GM19025 (cell line): ENCODE data around the gene BICRA.

ENCODE experiments used
- ATAC-seq: cut with Tn5 transposase; IDR thresholded peaks from one replicate; pipeline ENCODE4 v1.9.1; 2021; ENCODE audit warnings: mild to moderate bottlenecking, low read depth, moderate library complexity; ENCODE audit not compliant: unreplicated experiment

BICRA gene

DNA sequence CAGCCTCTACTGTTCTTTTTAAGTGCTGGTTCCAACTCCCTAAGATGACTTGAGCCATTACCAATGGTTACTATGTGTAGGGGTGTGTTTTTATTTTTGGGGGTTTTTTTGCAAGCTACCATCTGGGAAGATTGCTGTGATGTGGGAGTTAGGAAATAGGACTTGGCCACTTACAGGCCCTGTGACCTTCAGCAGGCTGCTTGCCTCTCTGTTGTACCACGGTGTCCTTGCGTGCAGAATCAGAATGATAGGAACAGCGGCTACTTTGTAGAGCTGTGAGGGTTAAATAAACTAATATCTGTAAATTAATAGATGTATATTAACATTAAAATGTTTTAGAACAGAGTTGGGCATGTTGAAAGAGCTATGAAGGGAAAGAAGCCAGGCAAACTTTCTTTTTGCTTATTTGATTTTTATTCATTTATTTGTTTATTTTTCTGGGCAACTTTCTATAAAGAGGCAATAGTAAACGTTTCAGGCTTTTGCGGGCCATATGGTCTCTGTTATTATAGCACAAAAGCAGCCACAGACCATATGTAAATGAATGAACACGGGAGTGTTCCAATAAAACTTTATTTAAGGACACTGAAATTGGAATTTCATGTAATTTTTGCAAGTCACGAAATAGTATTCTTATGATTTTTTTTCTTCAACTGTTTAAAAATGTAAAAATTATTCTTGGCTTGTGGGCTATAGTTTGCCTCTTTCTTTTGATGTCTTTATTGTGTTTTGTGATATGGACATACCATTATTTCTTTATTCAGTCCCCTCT lies 77.9 kb downstream of the BICRA start:
- ATAC-seq, result no peak

DNA sequence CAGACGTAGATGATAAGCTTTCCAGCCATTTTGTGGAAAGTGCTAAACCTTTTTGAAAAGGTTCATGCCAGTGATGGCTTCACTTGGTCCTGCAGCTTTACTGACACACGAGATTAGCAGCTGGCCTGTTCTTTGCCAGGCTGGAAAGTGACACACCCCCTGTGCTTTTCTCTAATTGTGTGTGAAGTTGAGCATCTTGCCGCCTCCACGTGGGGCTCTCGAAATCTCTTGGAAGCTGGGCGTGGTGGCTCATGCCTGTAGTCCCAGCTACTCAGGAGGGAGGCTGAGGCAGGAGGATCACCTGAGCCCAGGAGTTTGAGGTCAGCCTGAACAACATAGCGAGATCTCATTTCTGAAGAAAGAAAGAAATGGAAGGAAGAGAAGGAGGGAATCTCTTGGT lies 79.0 kb downstream of the BICRA start:
- no peak for ATAC-seq

DNA sequence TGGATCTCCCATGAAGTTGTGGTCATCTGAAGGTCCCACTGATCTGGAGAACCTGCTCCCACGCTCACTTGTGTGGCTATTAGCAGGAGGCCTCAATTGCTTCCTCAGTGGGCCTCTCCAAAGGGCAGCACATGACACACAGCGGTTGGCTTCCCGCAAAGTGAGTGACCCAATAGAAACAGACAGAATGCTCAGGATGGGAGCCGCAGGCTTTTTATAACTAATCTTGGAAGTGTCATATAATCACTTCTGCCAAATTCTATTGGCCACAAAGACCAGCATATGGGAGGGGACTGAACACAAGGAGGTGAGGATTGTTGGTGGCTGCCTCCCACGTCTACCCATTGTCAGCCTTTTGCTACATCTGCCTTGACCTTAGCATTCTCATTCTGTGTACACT lies 82.2 kb downstream of the BICRA start:
- no peak for ATAC-seq

DNA sequence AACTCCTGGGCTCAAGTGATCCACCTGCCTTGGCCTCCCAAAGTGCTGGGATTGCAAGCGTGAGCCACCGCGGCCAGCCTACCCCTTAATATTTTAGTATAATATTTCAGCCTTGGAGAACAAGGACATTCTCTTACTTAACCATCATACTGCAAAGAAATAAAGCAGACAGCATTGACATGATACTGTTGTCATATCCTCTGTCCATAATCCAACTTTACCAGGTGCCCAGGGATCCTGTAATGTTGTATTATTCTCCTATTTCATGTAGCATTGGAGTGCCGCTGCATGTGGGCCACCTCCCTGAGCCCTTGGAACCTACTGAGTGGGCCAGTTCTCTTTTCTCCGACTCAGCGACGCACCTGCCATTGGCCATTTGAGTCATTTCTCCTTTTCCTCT lies 82.8 kb downstream of the BICRA start:
- no peak for ATAC-seq

DNA sequence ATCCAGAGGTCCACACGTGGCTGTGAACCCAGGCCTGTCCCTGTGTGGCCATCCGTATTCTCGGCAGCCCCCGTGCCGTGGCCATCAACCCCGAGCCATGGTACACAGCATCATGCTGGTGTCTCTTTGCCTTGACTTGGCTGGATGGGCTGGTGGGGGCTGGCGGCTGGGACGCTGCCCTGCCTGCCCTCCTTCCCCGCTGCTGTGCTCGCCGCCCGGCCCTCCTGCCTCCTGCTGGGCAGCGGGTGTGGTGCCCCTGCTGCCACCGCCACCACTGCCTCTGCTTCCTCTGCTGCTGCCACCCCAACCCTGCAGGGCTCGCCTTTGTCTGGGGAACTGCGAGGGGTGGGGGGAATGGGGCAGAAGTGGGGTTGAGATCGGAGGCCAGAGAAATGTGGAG lies 84.6 kb downstream of the BICRA start:
- ATAC-seq, result no peak

DNA sequence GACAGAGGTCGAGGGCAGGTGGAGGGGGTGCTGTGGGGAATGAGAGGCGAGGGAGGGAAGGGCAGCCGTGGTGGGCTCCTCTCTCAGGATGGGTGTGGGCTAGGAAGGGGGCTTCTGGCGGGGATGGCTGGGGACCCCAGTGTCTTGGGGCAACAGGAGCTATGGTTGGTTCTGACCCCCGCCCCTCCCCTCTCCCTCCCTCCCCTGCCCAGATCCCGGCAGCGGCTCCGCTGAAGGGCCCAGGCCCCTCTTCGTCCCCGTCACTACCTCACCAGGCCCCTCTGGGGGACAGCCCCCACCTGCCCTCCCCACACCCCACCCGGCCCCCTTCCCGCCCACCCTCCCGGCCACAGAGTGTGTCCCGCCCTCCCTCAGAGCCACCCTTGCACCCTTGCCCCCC lies 85.0 kb downstream of the BICRA start:
- no peak for ATAC-seq

DNA sequence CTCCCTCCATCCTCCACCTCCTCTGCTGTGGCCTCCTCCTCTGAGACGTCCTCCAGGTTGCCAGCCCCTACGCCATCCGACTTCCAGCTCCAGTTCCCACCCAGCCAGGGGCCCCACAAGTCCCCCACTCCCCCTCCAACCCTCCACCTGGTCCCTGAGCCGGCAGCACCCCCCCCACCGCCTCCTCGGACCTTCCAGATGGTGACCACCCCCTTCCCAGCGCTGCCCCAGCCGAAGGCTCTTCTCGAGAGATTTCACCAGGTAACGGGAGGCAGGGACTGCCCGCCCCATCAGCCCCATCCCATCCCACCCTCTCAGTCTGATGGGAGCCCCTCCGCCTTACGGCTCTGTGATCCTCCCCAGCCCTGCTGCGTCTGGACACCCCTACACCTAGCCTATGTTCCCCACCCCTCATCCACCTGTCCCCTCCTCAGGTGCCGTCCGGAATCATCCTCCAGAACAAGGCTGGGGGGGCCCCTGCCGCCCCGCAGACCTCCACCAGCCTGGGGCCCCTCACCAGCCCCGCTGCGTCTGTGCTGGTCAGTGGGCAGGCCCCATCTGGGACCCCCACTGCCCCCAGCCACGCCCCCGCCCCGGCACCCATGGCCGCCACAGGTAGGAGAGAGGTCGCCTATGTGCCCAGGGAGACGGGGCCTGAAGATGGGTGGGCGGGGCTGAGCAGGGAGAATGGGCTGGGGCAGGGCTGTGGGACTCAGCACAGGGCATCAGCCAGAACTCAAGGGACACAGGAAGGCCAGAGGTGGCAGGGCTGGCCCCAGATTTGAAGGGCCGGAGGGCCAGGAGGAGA lies 85.7 kb downstream of the BICRA start:
- ATAC-seq, result no peak

DNA sequence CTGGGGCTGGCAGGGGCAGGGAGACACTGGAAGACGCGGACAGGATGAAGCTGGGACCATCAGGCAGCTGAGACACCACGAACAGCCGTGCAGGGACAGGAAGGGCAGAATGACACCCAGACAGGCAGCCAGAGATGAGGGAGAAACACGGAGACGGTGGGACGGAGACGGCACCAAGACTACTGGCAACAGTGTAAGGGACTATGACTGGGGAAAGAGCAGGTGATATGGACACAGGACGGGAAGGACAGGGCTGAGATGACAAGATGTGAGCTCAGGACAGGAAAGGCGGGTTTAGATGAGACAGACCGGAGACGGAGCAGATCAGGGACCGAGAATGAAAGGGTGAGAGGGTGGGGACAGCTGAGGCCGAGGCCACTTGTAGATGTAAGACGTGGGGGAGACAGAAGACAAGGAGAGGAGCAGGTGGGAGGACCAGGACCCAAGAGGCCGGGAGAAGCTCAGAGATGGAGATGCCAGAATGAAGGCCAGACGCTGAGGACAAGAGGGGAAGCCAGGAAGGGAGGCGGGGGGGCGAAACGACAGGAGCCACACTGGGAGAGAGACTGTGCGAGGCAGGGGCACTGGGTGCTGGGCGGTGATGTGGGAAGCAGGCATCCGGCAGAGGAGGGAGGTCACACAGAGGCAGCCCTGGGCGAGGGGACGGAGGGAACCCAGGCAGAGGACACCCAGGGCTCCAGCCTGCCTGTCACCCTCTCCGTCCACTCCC lies 86.8 kb downstream of the BICRA start:
- no peak for ATAC-seq

DNA sequence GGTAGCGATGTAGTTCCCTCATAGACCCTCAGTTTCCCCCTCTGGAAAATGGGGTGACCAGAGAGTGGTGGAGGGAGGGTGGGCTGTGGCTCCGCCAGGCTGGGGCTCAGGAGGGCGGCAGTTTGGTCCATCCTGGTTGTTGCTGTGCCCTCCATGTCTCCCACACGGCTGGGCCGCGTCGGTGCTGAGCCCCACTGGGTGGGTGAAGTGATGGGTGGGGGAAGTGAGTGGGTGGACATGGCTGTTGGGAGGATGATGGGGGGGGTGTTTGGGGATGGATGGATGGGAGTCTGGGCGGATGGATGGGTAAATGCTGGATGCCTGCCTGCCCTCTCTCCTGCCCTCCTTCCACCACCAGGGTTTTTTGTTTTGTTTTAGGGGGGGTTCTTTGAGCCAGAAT lies 87.7 kb downstream of the BICRA start:
- no peak for ATAC-seq

DNA sequence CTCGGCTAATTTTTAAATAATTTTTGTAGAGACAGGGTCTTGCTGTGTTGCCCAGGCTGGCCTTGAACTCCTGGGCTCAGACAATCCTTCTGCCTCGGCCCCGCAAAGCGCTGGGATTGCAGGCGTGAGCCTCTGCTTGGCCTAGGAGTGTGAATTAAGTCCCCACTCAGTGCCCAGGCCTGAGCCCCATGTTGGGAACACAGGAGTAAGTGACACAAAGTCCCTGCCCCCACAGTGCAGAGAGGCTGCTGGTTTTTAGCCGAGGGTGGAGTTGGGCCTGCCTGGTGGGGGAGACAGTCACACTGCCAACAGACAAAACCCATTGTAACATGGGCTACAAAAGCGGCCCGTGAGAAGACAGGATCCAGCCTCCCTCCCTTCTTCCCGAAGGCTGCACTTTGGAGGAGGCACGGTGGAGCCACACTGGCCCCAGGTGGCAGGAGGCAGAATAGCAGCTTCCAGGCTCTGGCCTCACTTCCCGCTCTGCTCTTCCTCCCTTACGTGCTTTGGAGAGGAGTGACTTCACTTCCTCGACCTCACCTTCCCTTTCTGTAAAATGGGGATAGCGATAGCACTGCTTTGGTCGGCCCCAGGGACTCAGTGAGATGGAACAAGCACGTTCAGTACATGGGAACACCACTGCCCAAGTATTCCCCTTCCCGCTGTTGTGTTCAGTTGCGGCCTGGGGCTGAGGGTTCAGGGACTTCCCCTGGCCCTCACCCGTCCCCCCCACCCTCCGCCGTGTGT lies 89.1 kb downstream of the BICRA start:
- ATAC-seq, result no peak

DNA sequence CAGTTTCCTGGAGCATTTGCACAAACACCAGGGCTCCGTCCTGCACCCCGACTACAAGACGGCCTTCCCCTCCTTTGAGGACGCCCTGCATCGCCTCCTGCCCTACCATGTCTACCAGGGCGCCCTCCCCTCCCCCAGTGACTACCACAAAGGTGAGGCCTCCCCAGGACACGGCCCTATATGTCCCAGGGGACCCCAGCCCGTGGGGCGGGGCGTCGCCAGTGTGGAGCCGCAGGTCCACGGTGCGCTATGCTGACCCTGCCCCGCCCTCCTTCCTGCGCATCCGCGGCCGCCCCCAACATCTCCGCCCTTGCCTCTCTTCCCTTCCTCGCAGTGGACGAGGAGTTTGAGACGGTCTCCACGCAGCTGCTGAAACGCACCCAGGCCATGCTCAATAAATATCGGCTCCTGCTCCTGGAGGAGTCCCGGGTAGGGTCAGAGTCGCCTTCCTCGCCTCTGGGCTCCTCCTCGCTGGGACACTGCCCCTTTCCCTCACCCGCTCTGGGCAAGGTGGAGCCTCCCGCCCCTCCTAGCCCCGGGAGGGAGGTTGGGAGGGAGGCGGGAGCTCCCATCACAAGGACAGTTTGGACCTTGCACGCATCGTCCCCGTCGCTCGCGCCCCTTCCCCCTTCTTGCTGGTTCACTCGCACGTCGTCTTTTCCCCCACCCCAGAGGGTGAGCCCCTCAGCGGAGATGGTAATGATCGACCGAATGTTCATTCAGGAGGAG lies 89.9 kb downstream of the BICRA start:
- ATAC-seq, result no peak

DNA sequence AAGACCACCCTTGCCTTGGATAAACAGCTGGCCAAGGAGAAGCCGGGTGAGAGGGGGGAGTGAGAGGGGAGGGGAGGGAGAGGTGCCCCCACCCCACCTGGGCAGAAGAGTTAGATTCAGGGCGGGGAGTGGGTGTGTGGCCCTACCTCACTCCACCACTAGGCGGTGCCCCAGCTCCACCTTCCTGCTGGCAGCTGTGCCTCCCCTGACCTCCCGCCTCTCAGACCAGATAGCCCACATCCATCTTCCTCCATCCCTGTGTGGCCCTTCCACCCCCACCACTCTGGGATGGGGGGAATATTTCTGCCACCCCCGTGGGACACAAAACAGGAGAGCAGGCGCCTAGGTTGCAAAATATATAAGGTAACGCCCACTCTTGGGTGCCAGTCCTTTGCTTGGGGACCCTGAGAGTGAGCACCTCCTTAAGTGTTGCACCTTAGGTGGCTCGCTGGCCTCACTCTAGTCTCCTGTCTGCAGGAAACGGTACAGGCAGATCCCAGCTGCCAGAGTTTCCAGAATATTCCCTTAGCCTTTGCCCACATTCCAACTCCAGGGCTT lies 90.5 kb downstream of the BICRA start:
- ATAC-seq, result no peak

DNA sequence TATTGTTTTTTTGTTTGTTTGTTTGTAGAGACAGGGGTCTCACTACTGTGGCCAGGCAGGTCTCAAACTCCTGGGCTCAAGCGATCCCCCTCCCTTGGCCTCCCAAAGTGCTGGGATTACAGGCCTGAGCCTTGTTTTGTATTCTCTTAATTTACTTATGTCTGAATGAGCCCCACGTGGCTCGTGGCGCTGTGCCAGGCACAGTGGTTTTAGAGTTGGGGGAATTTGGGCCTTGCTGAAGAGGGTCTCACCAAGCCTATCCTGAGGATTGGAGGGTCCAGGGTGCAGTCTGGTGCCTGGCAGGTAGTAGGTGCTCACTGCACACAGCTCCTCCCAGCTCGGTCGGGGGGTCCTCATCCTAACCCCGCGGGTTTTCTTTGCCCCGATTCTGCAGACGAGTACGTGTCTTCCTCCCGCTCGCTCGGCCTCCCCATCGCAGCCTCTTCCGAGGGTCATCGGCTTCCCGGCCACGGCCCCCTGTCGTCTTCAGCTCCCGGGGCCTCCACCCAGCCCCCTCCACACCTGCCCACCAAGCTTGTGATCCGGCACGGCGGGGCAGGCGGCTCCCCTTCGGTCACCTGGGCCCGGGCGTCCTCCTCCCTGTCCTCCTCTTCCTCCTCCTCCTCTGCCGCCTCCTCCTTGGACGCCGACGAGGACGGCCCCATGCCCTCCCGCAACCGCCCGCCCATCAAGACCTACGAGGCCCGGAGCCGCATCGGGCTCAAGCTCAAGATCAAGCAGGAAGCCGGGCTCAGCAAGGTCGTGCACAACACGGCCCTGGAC lies 92.2 kb downstream of the BICRA start:
- ATAC-seq, result no peak

DNA sequence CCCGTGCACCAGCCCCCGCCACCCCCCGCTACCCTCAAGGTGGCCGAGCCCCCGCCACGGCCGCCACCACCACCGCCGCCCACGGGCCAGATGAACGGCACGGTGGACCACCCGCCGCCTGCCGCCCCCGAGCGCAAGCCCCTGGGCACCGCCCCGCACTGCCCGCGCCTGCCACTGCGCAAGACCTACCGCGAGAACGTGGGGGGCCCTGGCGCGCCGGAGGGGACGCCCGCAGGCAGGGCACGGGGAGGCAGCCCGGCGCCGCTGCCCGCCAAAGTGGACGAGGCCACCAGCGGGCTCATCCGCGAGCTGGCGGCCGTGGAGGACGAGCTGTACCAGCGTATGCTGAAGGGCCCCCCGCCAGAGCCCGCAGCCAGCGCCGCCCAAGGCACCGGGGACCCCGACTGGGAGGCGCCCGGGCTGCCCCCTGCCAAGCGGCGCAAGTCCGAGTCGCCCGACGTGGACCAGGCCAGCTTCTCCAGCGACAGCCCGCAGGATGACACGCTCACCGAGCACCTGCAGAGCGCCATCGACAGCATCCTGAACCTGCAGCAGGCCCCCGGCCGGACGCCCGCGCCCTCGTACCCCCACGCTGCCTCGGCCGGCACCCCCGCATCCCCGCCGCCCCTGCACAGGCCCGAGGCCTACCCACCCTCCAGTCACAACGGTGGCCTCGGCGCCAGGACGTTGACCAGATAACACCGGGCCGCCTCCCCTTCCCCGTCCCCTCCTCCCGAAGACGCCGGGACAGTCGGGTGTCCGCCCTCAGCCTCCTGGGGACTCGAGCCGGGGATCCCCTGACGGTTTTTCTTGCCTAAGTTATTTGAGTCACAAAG lies 93.0 kb downstream of the BICRA start:
- ATAC-seq, result no peak

DNA sequence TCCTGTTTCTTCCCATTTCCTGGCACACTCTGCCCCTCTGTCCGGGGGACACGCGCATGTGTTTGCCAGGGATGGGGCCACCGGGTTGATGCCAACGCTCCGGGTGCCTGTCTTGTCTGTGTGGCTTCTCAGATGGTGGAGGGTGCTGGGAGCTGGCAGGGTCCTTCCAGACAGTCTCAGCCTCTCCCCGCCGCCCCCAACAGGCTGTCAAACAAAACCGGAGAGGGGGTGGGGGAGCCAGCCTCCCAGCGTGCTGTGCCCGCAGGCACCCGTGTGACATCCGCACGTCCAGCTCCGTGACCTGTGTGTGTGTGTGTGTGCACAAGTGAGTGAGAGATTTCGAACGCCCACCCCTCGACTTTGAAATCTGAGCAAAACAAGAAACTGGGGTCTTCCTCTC lies 93.7 kb downstream of the BICRA start:
- no peak for ATAC-seq

DNA sequence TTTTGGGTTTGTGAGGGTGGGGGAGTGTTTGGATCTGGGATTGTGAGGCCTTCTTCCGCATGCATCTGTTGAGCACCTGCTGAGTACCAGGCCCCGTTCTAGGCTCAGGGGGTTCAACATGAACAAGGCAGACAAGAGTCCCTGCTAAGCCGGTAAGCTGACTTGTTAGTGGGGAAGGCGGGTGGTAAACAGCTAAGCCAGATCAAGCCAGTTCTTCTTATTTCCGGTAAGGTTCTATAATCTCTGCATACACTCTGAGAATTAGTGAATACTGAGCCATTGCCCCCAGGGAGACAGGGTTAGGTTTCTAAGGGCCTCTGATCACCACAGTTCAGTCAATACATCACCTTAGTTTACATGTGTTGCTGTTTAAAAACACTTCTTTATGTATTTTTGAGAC lies 94.4 kb downstream of the BICRA start:
- ATAC-seq, result no peak

DNA sequence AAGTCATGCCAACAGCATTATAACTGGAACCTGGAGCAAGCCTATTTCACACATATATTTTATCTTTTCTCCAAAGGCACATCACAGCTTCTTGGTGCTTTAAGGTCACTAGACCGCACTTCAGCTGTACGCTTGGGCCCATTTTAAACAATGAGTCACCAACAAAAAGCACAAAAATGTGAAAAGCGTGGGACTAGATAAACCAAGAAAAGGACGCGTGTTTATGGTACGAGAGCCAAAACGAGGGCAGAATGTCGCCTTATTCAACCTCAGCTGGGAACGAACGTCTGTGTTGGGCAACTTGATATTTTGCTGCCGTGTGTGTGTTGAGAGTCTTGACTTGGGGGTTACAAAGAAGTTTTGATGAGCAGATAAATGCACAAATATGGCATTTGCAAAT lies 95.1 kb downstream of the BICRA start:
- ATAC-seq, result no peak

DNA sequence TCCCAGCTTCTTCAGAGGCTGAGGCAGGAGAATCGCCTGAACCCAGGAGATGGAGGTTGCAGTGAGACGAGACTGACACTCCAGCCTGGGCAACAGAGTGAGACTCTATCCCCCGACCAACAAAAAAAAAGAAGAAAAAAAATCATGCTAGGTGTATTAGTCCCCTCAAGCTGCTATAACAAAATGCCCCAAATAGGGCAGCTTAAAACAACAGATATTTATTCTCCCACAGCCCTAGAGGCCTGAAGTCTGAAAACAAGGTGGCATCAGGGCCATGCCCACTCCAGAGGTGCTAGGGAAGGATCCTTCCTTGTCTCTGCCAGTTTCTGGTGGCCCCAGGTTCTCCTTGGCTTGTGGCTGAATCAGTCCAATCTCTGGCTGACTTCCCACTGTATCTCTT lies 95.7 kb downstream of the BICRA start:
- no peak for ATAC-seq
